Brain microvascular endothelial cell (primary cell): ENCODE data around the gene EZH2.
A peak's percentile ranks its signal among the peaks of the same experiment; 100 is the strongest.

Experiments
- DNase-seq: peaks from one replicate; pipeline ENCODE4 v3.0.0-alpha.2; 2020
- H3K27ac ChIP-seq: fragments of 250-450 bp; sonication (Bioruptor Pico); 2 replicates; pipeline ENCODE4 v1.5.1; 2020; ENCODE audit warnings: mild to moderate bottlenecking, moderate library complexity
- H3K27me3 ChIP-seq: fragments of 250-450 bp; sonication (Bioruptor Pico); replicated peaks from 2 replicates; pipeline ENCODE4 v1.5.1; 2020; ENCODE audit warnings: mild to moderate bottlenecking
- H3K36me3 ChIP-seq: fragments of 250-450 bp; sonication (Bioruptor Pico); replicated peaks from 2 replicates; pipeline ENCODE4 v1.5.1; 2020; ENCODE audit warnings: mild to moderate bottlenecking
- H3K4me3 ChIP-seq: 2 replicates; pipeline ENCODE4 v1.5.1; 2011; ENCODE audit warnings: low read depth, mild to moderate bottlenecking, control low read depth, low read length, moderate library complexity
- CTCF ChIP-seq: IDR thresholded peaks from 2 replicates; pipeline ENCODE4 v1.5.1; 2011; ENCODE audit warnings: low read depth, mild to moderate bottlenecking, moderate library complexity, low read length, control low read depth, inconsistent platforms; ENCODE audit errors: missing control alignments
- in situ Hi-C: cut with HindIII; loops from 2 replicates; pipeline ENCODE4 v1.10.0; 2017; ENCODE audit warnings: low sequenced_read_pairs, low pct_ligation_motif_present

The EZH2 gene

GRCh38 chr7:148773334-148773733, 110.8 kb downstream of the EZH2 start:
- Histone ChIP-seq H3K4me3 (no peak overlapping the region), H3K27ac (peak overlapping the region; percentile 52), H3K27me3 (no peaks in the 10 kb centered on the region), H3K36me3 (peaks cover 5% of the 10 kb centered on the region)
- TF ChIP-seq CTCF, result no peak
- DNase-seq, result peak; percentile 6
- in situ Hi-C loops, result no loop called here

GRCh38 chr7:148772297-148773089, 111.6 kb downstream of the EZH2 start:
- in situ Hi-C loops, result no loop called here
- H3K36me3 ChIP-seq, result peaks cover 7% of the 10 kb centered on the region
- TF ChIP-seq CTCF, result no peak
- no peaks in the 10 kb centered on the region for H3K27me3 ChIP-seq
- H3K27ac ChIP-seq, result peak overlapping the region; percentile 52
- DNase-seq, result peak; percentile 94
- no peak overlapping the region for H3K4me3 ChIP-seq

- no peak for TF ChIP-seq CTCF
- DNase-seq, result no peak
- Histone ChIP-seq H3K36me3 (peaks cover 12% of the 10 kb centered on the region), H3K27me3 (no peaks in the 10 kb centered on the region), H3K27ac (no peak overlapping the region), H3K4me3 (no peak overlapping the region)
- in situ Hi-C loops, result no loop called here
Measured at GRCh38 chr7:148770004-148770403, 114.1 kb downstream of the EZH2 start.

DNA sequence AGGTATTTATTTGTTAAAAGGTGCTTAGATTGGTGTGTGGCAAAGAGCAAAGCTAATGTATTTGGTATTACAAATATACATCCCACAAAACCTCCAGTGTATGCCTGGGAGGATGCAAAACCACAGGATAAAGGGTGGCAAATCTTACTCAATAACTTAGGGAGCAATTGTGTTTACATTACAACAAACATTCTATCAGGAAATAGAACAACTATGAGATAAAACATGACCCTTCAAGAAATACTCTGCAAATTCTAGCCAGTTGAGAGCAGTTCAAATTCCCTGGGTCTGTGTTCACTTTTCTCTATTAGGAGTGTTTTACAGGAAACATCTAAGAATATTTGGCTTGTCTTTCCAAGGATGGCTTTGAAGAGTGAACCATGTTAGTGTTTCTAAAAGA, 120.5 kb downstream of the EZH2 start:
- no peak overlapping the region for H3K27ac ChIP-seq
- H3K36me3 ChIP-seq, result peaks cover 12% of the 10 kb centered on the region
- no peak overlapping the region for H3K4me3 ChIP-seq
- in situ Hi-C loops, result no loop called here
- TF ChIP-seq CTCF, result no peak
- no peaks in the 10 kb centered on the region for H3K27me3 ChIP-seq
- no peak for DNase-seq

DNA sequence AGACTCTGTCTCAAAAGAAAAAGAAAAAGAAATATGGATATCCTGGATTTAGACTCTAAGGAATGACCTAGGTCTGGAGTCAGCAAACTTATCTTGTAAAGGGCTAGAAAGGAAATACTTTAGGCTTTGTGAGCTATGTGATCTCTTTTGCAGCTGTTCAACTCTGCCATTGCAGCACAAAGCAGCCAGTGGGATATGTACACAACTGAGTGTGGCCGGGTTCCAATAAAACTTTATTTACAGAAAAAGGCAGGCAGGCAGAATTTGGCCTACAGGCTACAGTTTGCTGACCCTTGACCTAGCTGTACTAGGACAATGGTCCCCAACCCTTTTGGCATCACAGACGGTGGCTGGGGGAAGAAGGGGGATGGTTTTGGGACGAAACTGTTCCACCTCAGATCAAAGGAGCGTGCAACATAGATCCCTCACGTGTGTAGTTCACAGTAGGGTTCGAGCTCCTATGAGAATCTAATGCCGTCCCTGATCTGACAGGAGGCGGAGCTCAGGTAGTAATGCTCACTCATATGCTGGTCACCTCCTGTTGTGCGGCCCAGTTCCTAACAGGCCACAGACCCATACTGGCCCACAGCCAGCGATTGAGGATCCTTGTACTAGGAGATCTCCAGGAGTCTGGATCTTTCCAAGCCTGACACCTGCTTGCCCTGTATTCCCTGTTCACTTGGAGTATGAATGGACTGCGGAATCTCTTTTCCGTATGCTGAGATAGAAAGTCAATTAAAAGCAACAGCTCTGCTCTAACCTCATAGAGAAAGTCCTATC, 122.4 kb downstream of the EZH2 start:
- no peak for DNase-seq
- in situ Hi-C loops, result no loop called here
- H3K27me3 ChIP-seq, result no peaks in the 10 kb centered on the region
- H3K4me3 ChIP-seq, result no peak overlapping the region
- TF ChIP-seq CTCF, result no peak
- peaks cover 11% of the 10 kb centered on the region for H3K36me3 ChIP-seq
- H3K27ac ChIP-seq, result no peak overlapping the region
